Nephron (organoid): Measurements from ENCODE around the gene ARMS2.

Experiments used
- H3K27ac Mint-ChIP-seq, 3 experiments: 2 replicates each; pipeline ENCODE4 v1.8.0; 2020; ENCODE audit warnings: mixed read lengths in 3 of 3, mild to moderate bottlenecking in 2 of 3, moderate library complexity in 1 of 3
- H3K27me3 Mint-ChIP-seq: 2 replicates; pipeline ENCODE4 v1.8.0; 2021; ENCODE audit warnings: low read depth, mild to moderate bottlenecking, moderate library complexity, mixed read lengths
- H3K36me3 Mint-ChIP-seq: 2 replicates; pipeline ENCODE4 v1.8.0; 2020; ENCODE audit warnings: low read depth, mixed read lengths
- H3K4me1 Mint-ChIP-seq: 2 replicates; pipeline ENCODE4 v1.8.0; 2020; ENCODE audit warnings: mixed read lengths
- H3K4me3 Mint-ChIP-seq, 3 experiments: 2 replicates each; pipeline ENCODE4 v1.8.0; 2020; ENCODE audit warnings: mild to moderate bottlenecking in 3 of 3, mixed read lengths in 3 of 3, moderate library complexity in 2 of 3
- H3K9me3 Mint-ChIP-seq: 2 replicates; pipeline ENCODE4 v1.8.0; 2020; ENCODE audit warnings: mixed read lengths
- CTCF ChIP-seq, 3 experiments: fragments of 200-600 bp; sonication (generic); IDR thresholded peaks; one replicate each; pipeline ENCODE4 v1.5.0; 2021; ENCODE audit warnings: antibody characterized with exemption in 3 of 3; ENCODE audit not compliant: unreplicated experiment in 3 of 3

Gene ARMS2

GRCh38 chr10:122445904-122446303 lies 8.5 kb upstream of the ARMS2 start:
- Mint-ChIP-seq H3K36me3 (peaks cover 7% of the 10 kb centered on the region), H3K4me1 (peaks cover 10% of the 10 kb centered on the region), H3K27ac (no peak overlapping the region), H3K4me3 (no peak overlapping the region), H3K27me3 (peaks cover 2% of the 10 kb centered on the region), H3K9me3 (peaks cover 8% of the 10 kb centered on the region)
- no peak for TF ChIP-seq CTCF (IDR thresholded peaks at IDR 0.05; ENCODE audit: unreplicated experiment in 3 of 3)

GRCh38 chr10:122446668-122447423 lies 7.6 kb upstream of the ARMS2 start:
- Mint-ChIP-seq H3K4me1 (peaks cover 10% of the 10 kb centered on the region), H3K36me3 (peaks cover 7% of the 10 kb centered on the region), H3K9me3 (peaks cover 8% of the 10 kb centered on the region), H3K27me3 (peaks cover 6% of the 10 kb centered on the region), H3K27ac (peak overlapping the region in 2 of 3 experiments; percentile 70), H3K4me3 (peak overlapping the region in 1 of 3 experiments; percentile 8)
- no peak for TF ChIP-seq CTCF (IDR thresholded peaks at IDR 0.05; ENCODE audit: unreplicated experiment in 3 of 3)

- H3K27me3 Mint-ChIP-seq, result peaks cover 6% of the 10 kb centered on the region
- peaks cover 10% of the 10 kb centered on the region for H3K4me1 Mint-ChIP-seq
- no peak for TF ChIP-seq CTCF (IDR thresholded peaks at IDR 0.05; ENCODE audit: unreplicated experiment in 3 of 3)
- H3K9me3 Mint-ChIP-seq, result peaks cover 8% of the 10 kb centered on the region
- H3K4me3 Mint-ChIP-seq, result no peak overlapping the region
- peaks cover 7% of the 10 kb centered on the region for H3K36me3 Mint-ChIP-seq
- no peak overlapping the region for H3K27ac Mint-ChIP-seq
These were observed 5.9 kb upstream of the ARMS2 start for GRCh38 chr10:122448600-122448999.

- Mint-ChIP-seq H3K9me3 (peaks cover 8% of the 10 kb centered on the region), H3K36me3 (peaks cover 7% of the 10 kb centered on the region)
These were observed 5.3 kb upstream of the ARMS2 start for GRCh38 chr10:122449153-122449552.

GRCh38 chr10:122450353-122450990 lies 4.0 kb upstream of the ARMS2 start:
- Mint-ChIP-seq H3K4me3 (no peak overlapping the region), H3K27me3 (peaks cover 6% of the 10 kb centered on the region), H3K36me3 (peaks cover 4% of the 10 kb centered on the region), H3K4me1 (peaks cover 10% of the 10 kb centered on the region), H3K27ac (no peak overlapping the region), H3K9me3 (peaks cover 6% of the 10 kb centered on the region)
- TF ChIP-seq CTCF (IDR thresholded peaks at IDR 0.05; ENCODE audit: unreplicated experiment in 3 of 3), result no peak

More at GRCh38 chr10:122449153-122449552, 5.3 kb upstream of the ARMS2 start:
- H3K4me1 Mint-ChIP-seq, result peaks cover 10% of the 10 kb centered on the region
- no peak overlapping the region for H3K27ac Mint-ChIP-seq
- TF ChIP-seq CTCF (IDR thresholded peaks at IDR 0.05; ENCODE audit: unreplicated experiment in 3 of 3), result no peak
- H3K27me3 Mint-ChIP-seq, result peaks cover 6% of the 10 kb centered on the region
- H3K4me3 Mint-ChIP-seq, result no peak overlapping the region
